Vagina (tissue), 2 donors: ENCODE data around the gene NPFFR2. TPM values are rescaled to one million over a fixed set of nuclear protein-coding genes. Genes with fewer than 3 reads are reported as not detected.

Source experiments
- DNase-seq, 2 donors: peaks; one replicate each; pipeline ENCODE4 v3.0.0-alpha.2; 2017; ENCODE audit errors: extremely low spot score in 2 of 2
- H3K27ac ChIP-seq: fragments of 200-600 bp; sonication (generic); one replicate; pipeline ENCODE4 v1.5.1; 2019
- H3K27me3 ChIP-seq: fragments of 200-600 bp; sonication (generic); one replicate; pipeline ENCODE4 v1.5.1; 2019
- H3K36me3 ChIP-seq, 2 donors: fragments of 200-600 bp; sonication (generic); one replicate each; pipeline ENCODE4 v1.5.1; 2017 to 2019
- H3K4me1 ChIP-seq: fragments of 200-600 bp; sonication (generic); one replicate; pipeline ENCODE4 v1.5.1; 2019
- H3K4me3 ChIP-seq, 2 donors: fragments of 200-600 bp; sonication (generic); 1 replicate in 1 of 2; 2 replicates in 1 of 2; pipeline ENCODE4 v1.5.1; 2016 to 2019
- H3K9me3 ChIP-seq: fragments of 200-600 bp; sonication (generic); one replicate; pipeline ENCODE4 v1.5.1; 2019
- POLR2A ChIP-seq, 2 donors: fragments of 450-650 bp; IDR thresholded peaks; one replicate each; pipeline ENCODE4 v1.6.1; 2017; ENCODE audit warnings: antibody characterized with exemption in 2 of 2, mild to moderate bottlenecking in 2 of 2, moderate library complexity in 2 of 2
- POLR2AphosphoS5 ChIP-seq, 2 donors: sonication (generic); formaldehyde crosslinking; IDR thresholded peaks; one replicate each; pipeline ENCODE4 v1.9.0; 2017; ENCODE audit warnings: antibody characterized with exemption in 2 of 2, mild to moderate bottlenecking in 2 of 2, low read depth in 1 of 2; ENCODE audit not compliant: insufficient read depth in 1 of 2
- intact Hi-C: fragments of 100-400 bp; cut with DNase I; formaldehyde crosslinking; loops from one replicate; pipeline ENCODE4 v1.15.1; 2023
- total RNA-seq: library from RNA; depleted of rRNA; stranded (reverse); fragments of >200 nt; gene quantifications from one replicate; pipeline ENCODE4 v1.2.3, GENCODE V29; 2016
- TF ChIP-seq, protein P1 (sequence below), 3 experiments: fragments of 450-650 bp in 2 of 3; fragments of 200-600 bp in 1 of 3; sonication (generic) in 1 of 3; IDR thresholded peaks; one replicate each; pipeline ENCODE4 v1.5.1; 2017 to 2019; ENCODE audit warnings: antibody characterized with exemption in 3 of 3, mild to moderate bottlenecking in 2 of 3, moderate library complexity in 2 of 3

NPFFR2 gene
- total RNA-seq, 1 donor from 2014 or later: not detected

DNA sequence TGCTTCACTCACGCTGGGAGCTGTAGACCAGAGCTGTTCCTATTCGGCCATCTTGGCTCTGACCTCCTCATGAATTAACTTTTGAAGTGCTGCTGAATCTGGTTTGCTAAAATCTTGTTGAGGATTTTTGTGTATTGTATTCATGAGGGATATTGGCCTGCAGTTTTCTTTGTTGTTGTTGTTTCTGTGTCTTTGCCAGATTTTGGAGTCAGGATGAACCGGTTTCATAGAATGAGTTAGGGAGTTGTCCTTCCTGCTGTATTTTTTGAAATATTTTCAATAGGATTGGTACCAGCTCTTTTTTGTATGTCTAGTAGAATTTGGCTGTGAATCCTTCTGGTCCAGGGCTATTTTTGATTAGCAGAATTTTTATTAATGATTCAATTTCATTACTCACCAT lies 138.1 kb downstream of the NPFFR2 start:
- H3K27me3 ChIP-seq: no peaks in the 10 kb centered on the region
- no peaks in the 10 kb centered on the region for H3K36me3 ChIP-seq
- intact Hi-C loops: no loop called here
- no peak for DNase-seq
- no peak overlapping the region for H3K27ac ChIP-seq
- H3K4me3 ChIP-seq: no peak overlapping the region
- H3K9me3 ChIP-seq: no peaks in the 10 kb centered on the region
- TF ChIP-seq POLR2A (IDR thresholded peaks at IDR 0.05) (no peak), POLR2AphosphoS5 (IDR thresholded peaks at IDR 0.05; ENCODE audit: insufficient read depth in 1 of 2, low read depth in 1 of 2) (no peak)
- TF ChIP-seq, protein P1, sequence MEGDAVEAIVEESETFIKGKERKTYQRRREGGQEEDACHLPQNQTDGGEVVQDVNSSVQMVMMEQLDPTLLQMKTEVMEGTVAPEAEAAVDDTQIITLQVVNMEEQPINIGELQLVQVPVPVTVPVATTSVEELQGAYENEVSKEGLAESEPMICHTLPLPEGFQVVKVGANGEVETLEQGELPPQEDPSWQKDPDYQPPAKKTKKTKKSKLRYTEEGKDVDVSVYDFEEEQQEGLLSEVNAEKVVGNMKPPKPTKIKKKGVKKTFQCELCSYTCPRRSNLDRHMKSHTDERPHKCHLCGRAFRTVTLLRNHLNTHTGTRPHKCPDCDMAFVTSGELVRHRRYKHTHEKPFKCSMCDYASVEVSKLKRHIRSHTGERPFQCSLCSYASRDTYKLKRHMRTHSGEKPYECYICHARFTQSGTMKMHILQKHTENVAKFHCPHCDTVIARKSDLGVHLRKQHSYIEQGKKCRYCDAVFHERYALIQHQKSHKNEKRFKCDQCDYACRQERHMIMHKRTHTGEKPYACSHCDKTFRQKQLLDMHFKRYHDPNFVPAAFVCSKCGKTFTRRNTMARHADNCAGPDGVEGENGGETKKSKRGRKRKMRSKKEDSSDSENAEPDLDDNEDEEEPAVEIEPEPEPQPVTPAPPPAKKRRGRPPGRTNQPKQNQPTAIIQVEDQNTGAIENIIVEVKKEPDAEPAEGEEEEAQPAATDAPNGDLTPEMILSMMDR (IDR thresholded peaks at IDR 0.05): no peak
- H3K4me1 ChIP-seq: no peaks in the 10 kb centered on the region

DNA sequence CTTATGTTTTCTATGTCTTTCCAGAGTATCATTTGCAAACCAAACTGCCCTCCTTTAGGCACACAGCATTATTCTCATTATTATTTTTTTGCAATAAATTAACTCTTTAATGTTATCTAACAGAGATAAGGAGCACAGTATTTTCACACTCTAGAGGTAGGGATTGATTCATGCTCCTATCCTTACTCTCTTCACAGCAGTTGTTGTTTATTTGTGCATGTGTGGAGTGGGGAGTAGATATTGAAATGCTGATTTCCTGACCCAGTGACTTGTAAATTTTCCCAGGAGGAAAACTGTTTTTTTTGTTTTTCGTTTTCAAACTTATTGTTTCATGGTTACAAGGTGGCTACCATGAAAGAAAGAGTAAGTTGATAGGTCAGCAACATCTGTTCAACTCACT lies 140.0 kb downstream of the NPFFR2 start:
- Histone ChIP-seq H3K9me3 (no peaks in the 10 kb centered on the region), H3K36me3 (no peaks in the 10 kb centered on the region), H3K4me3 (no peak overlapping the region), H3K4me1 (no peaks in the 10 kb centered on the region), H3K27me3 (no peaks in the 10 kb centered on the region), H3K27ac (no peak overlapping the region)
- TF ChIP-seq, protein P1 (IDR thresholded peaks at IDR 0.05): no peak
- TF ChIP-seq POLR2AphosphoS5 (IDR thresholded peaks at IDR 0.05; ENCODE audit: insufficient read depth in 1 of 2, low read depth in 1 of 2): no peak
- TF ChIP-seq POLR2A (IDR thresholded peaks at IDR 0.05): no peak
- intact Hi-C loops: no loop called here
- no peak for DNase-seq

DNA sequence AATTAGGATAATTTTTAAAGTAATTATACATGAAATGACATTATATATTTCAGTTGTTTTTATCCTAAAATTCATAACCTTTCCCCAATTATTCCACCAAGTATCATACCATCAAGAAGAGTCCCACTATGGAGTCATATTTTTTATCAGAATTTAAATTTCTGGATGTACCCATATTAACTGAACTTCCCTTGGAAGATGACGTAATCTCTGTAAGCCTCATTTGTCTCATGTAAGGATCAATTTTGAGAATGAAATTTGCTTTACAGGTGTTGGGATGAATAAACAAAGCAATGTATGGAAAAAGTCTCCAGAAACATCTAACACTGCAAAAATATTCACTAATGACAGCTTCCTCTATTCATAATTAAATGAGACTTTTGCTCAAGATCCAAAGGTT lies 147.5 kb downstream of the NPFFR2 start:
- intact Hi-C loops: no loop called here

DNA sequence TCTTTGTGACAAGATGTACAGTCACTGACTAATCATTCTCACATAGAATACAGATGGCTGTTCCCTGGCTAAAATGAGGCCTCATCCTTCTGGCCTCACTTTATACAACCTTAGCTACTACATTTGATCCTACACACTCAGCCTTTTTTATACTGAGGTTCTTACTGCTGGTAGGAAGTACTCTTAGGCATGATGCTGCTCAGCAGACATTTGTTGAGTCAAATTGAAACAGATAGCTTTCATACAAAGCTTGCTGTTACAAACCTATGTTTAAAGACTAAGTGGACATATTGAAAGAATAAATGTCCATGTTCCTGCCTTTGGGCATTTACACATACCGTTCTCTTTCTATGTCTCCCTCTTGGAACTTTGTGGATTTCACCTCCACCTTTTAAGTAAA lies 154.9 kb downstream of the NPFFR2 start:
- TF ChIP-seq, protein P1 (IDR thresholded peaks at IDR 0.05): no peak
- TF ChIP-seq POLR2A (IDR thresholded peaks at IDR 0.05) (no peak), POLR2AphosphoS5 (IDR thresholded peaks at IDR 0.05; ENCODE audit: insufficient read depth in 1 of 2, low read depth in 1 of 2) (no peak)
- Histone ChIP-seq H3K4me3 (no peak overlapping the region), H3K36me3 (no peaks in the 10 kb centered on the region), H3K27ac (no peak overlapping the region), H3K9me3 (no peaks in the 10 kb centered on the region), H3K4me1 (no peaks in the 10 kb centered on the region), H3K27me3 (no peaks in the 10 kb centered on the region)
- no peak for DNase-seq
- intact Hi-C loops: no loop called here

More for the DNA sequence above, 147.5 kb downstream of the NPFFR2 start:
- Histone ChIP-seq H3K36me3 (no peaks in the 10 kb centered on the region), H3K9me3 (no peaks in the 10 kb centered on the region), H3K27ac (no peak overlapping the region), H3K4me1 (no peaks in the 10 kb centered on the region), H3K4me3 (no peak overlapping the region), H3K27me3 (no peaks in the 10 kb centered on the region)
- DNase-seq: no peak
- no peak for TF ChIP-seq POLR2A (IDR thresholded peaks at IDR 0.05)
- TF ChIP-seq POLR2AphosphoS5 (IDR thresholded peaks at IDR 0.05; ENCODE audit: insufficient read depth in 1 of 2, low read depth in 1 of 2): no peak
- TF ChIP-seq, protein P1 (IDR thresholded peaks at IDR 0.05): no peak

DNA sequence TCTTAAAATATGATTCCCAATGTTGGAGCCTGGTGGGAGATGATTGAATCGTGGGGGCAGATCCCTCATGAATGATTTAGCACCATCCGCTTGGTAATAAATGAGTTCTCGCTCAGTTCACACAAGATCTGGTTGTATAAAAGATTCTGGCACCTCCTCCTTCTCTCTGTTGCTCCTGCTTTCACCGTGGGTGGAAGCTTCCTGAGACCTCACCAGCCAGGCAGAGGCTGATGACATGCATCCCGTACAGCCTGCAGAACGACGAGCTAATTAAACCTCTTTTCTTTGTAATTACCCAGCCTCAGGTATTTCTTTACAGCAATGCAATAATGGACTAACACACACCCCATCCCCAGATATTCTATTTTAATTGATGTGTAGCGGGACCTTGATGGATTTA lies 162.2 kb downstream of the NPFFR2 start:
- TF ChIP-seq, protein P1 (IDR thresholded peaks at IDR 0.05): no peak
- TF ChIP-seq POLR2A (IDR thresholded peaks at IDR 0.05) (no peak), POLR2AphosphoS5 (IDR thresholded peaks at IDR 0.05; ENCODE audit: insufficient read depth in 1 of 2, low read depth in 1 of 2) (no peak)
- Histone ChIP-seq H3K27ac (no peak overlapping the region), H3K4me1 (no peaks in the 10 kb centered on the region), H3K27me3 (no peaks in the 10 kb centered on the region), H3K36me3 (no peaks in the 10 kb centered on the region), H3K9me3 (no peaks in the 10 kb centered on the region), H3K4me3 (no peak overlapping the region)
- intact Hi-C loops: no loop called here
- DNase-seq: no peak
